22Rv1 (cell line): ENCODE data around the gene CREB1.

Experiments used
- ZFX ChIP-seq: fragments of 450-650 bp; IDR thresholded peaks from 2 replicates; pipeline ENCODE4 v1.6.1; 2017; ENCODE audit warnings: antibody characterized with exemption, borderline replicate concordance
- TF ChIP-seq, protein P1 (sequence below): fragments of 450-650 bp; IDR thresholded peaks from 2 replicates; pipeline ENCODE4 v1.5.1; 2017; ENCODE audit warnings: mild to moderate bottlenecking

DNA sequence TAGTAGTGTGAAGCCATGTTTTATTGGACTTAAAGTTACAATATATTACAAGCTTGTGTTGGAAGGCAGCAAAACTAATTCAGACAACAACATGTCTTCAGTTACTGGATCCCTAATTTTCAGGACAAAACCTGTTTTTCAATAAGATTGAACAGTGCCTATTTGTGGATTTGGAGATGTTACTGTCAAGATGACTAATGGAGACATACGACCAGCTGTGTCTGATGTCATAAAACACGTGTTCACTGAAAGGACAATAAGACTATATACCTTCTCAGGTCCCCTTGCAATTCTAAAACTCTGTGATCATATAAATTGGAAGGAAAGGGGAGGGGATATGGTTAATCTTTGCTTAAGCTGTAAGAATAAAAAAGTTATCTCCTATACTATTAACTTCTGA is 73.7 kb downstream of the CREB1 start:
- TF ChIP-seq, protein P1, sequence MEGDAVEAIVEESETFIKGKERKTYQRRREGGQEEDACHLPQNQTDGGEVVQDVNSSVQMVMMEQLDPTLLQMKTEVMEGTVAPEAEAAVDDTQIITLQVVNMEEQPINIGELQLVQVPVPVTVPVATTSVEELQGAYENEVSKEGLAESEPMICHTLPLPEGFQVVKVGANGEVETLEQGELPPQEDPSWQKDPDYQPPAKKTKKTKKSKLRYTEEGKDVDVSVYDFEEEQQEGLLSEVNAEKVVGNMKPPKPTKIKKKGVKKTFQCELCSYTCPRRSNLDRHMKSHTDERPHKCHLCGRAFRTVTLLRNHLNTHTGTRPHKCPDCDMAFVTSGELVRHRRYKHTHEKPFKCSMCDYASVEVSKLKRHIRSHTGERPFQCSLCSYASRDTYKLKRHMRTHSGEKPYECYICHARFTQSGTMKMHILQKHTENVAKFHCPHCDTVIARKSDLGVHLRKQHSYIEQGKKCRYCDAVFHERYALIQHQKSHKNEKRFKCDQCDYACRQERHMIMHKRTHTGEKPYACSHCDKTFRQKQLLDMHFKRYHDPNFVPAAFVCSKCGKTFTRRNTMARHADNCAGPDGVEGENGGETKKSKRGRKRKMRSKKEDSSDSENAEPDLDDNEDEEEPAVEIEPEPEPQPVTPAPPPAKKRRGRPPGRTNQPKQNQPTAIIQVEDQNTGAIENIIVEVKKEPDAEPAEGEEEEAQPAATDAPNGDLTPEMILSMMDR = no peak
- no peak for TF ChIP-seq ZFX
